ENCODE results near the gene STATH.

DNA sequence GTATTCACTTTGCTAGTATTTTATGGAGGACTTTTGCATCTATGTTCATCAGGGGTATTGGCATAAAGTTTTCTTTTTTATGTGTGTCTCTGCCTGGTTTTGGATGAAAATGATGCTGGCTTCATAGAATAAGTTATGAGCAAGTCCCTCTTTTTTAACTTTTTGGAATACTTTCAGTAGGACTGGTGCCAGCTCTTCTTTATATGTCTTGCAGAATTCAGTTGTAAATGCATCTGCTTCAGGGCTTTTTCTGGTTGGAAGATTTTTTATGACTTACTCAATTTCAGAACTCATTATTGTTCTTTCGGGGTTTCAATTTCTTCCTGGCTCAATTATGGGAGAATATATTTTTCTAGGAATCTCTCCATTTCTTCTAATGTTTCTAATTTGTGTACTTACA lies 21.1 kb upstream of the STATH start:
- TF ChIP-seq POLR2AphosphoS5 (IDR thresholded peaks at IDR 0.05; ENCODE audit: low read depth, low read length), result no peak
- TF ChIP-seq POLR2A (IDR thresholded peaks at IDR 0.05; ENCODE audit: low read depth, low read length), result no peak
- no peak for TF ChIP-seq TAF1 (IDR thresholded peaks at IDR 0.05; ENCODE audit: borderline replicate concordance, low read depth, low read length)
